CD4-positive, CD25-positive, alpha-beta regulatory T cell (primary cell): Measurements from ENCODE around the gene IL12RB2. TPM values are rescaled to one million over a fixed set of nuclear protein-coding genes. Genes with fewer than 3 reads are reported as not detected.

Source experiments
- ATAC-seq, 2 donors: fragments of 150-1000 bp; cut with Tn5 transposase; one replicate each; pipeline ENCODE4 v1.10.0; 2021; ENCODE audit warnings: low read depth in 2 of 2, moderate number of reproducible peaks in 2 of 2, moderate library complexity in 1 of 2
- DNase-seq, 3 donors: peaks; one replicate each; pipeline versions ENCODE4 v3.0.0 to v3.0.0-alpha.2; 2012 to 2022; ENCODE audit warnings: mixed read lengths in 1 of 3
- H3K27ac ChIP-seq: one replicate; pipeline ENCODE4 v1.7.0; 2013; ENCODE audit warnings: mild to moderate bottlenecking, low read length; ENCODE audit not compliant: insufficient read depth, poor library complexity, severe bottlenecking
- H3K27me3 ChIP-seq: one replicate; pipeline ENCODE4 v1.7.0; 2013; ENCODE audit warnings: low read length; ENCODE audit not compliant: control insufficient read depth, insufficient read depth
- H3K36me3 ChIP-seq: one replicate; pipeline ENCODE4 v1.7.0; 2013; ENCODE audit warnings: mild to moderate bottlenecking, low read length, moderate library complexity; ENCODE audit not compliant: control insufficient read depth, insufficient read depth
- H3K4me1 ChIP-seq: 2 replicates; pipeline ENCODE4 v1.7.0; 2013; ENCODE audit warnings: mild to moderate bottlenecking, low read length; ENCODE audit not compliant: insufficient read depth, control insufficient read depth, poor library complexity, severe bottlenecking
- H3K4me3 ChIP-seq: one replicate; pipeline ENCODE4 v1.7.0; 2013; ENCODE audit warnings: low read depth, mild to moderate bottlenecking, low read length, moderate library complexity
- H3K9me3 ChIP-seq, 2 experiments: 1 replicate in 1 of 2; 2 replicates in 1 of 2; pipeline ENCODE4 v1.7.0; 2013; ENCODE audit warnings: low read length in 2 of 2, mild to moderate bottlenecking in 1 of 2, moderate library complexity in 1 of 2; ENCODE audit not compliant: control insufficient read depth in 2 of 2
- H3K27ac Mint-ChIP-seq, 3 donors: one replicate each; pipeline ENCODE4 v1.8.0; 2020 to 2022; ENCODE audit warnings: mild to moderate bottlenecking in 3 of 3, mixed read lengths in 3 of 3, moderate library complexity in 2 of 3
- H3K27me3 Mint-ChIP-seq: one replicate; pipeline ENCODE4 v1.8.0; 2022; ENCODE audit warnings: mild to moderate bottlenecking, mixed read lengths
- H3K36me3 Mint-ChIP-seq: one replicate; pipeline ENCODE4 v1.8.0; 2020; ENCODE audit warnings: mixed read lengths
- H3K4me1 Mint-ChIP-seq, 4 donors: one replicate each; pipeline ENCODE4 v1.8.0; 2020 to 2022; ENCODE audit warnings: mixed read lengths in 4 of 4, mild to moderate bottlenecking in 1 of 4
- H3K4me3 Mint-ChIP-seq, 4 donors: one replicate each; pipeline ENCODE4 v1.8.0; 2020 to 2022; ENCODE audit warnings: mild to moderate bottlenecking in 4 of 4, mixed read lengths in 4 of 4, moderate library complexity in 3 of 4
- H3K9me3 Mint-ChIP-seq, 7 donors: one replicate each; pipeline ENCODE4 v1.8.0; 2020 to 2022; ENCODE audit warnings: mixed read lengths in 7 of 7, mild to moderate bottlenecking in 3 of 7, moderate library complexity in 2 of 7
- polyA plus RNA-seq, 4 donors: library from polyadenylated mRNA; unstranded; fragments of 300-500 nt; fragmentation: Illumina TruSeq; gene quantifications; one replicate each; pipeline ENCODE4 v1.2.3, GENCODE V29; 2021
- total RNA-seq: library from RNA; stranded (reverse); gene quantifications from one replicate; pipeline ENCODE4 v1.2.3, GENCODE V29; 2022

The IL12RB2 gene
- total and polyA plus RNA-seq, 5 donors from 2014 or later: 11.9 to 43.5 (median 18.1) TPM

DNA sequence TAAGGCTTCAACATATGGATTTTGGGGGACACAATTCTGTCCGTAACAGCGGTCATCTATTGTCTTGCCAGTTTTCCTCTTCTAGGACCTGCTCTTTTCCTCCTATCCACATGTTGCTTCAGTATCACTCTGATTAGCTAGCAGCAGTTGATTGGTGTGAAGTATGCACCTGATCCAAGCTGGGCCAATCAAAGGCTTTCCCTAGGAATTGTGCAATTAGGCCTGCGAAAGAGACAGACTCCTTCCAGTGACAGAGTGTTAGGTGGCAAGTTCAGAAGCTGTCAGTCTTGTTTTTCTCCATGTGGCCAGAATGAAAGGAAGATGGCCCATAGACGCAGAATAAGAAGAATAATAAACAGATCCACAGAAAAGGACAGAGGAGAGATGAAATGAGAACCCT is 34.1 kb upstream of the IL12RB2 start:
- Mint-ChIP-seq H3K27me3 (no peaks in the 10 kb centered on the region), H3K36me3 (peaks cover 7% of the 10 kb centered on the region), H3K27ac (peak overlapping the region in 1 of 3 donors; percentile 27), H3K4me3 (no peak overlapping the region), H3K9me3 (peaks cover 0 to 7% (median 0%) of the 10 kb centered on the region in 7 donors), H3K4me1 (peaks cover 0 to 9% (median 8%) of the 10 kb centered on the region in 4 donors)
- no peaks in the 10 kb centered on the region for H3K27me3 ChIP-seq
- H3K4me1 ChIP-seq: no peaks in the 10 kb centered on the region
- no peak overlapping the region for H3K4me3 ChIP-seq
- no peaks in the 10 kb centered on the region for H3K36me3 ChIP-seq
- ATAC-seq (no peak), DNase-seq (no peak)
- no peak overlapping the region for H3K27ac ChIP-seq
- no peaks in the 10 kb centered on the region for H3K9me3 ChIP-seq

DNA sequence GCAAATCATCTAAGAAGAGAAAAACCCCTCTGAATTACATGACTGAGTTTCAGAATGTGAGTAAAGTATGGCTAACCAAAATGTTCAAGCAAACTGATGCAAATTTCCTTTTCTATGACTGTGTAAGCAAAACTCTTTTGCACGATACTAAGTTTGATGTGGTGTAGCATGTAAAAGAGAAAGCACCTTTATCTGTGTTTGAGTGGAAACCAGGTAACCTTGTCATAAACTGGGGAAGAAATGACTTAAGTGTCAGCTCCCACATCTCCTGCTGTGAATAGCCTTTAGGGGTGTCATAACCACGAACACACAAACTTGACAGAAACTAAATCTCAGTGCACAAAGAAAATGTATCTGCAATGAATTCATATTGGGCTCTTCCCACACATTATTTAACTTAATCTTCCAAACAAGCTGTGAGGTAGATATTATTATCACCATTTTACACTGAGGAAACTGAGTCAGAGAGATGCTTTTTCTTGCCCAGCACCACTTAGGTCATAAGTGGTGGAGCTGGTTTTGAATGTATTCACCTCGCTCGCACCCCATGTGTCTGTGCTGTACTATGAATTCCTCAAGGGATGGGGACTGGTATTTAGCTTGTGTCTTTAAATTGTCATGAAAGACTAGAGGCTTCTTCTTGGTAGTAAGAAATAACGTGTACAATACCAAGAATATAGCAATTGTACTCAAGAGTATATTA is 32.9 kb upstream of the IL12RB2 start:
- Histone ChIP-seq H3K4me1 (no peaks in the 10 kb centered on the region), H3K36me3 (no peaks in the 10 kb centered on the region), H3K27me3 (no peaks in the 10 kb centered on the region), H3K27ac (no peak overlapping the region), H3K4me3 (no peak overlapping the region), H3K9me3 (no peaks in the 10 kb centered on the region)
- peak; percentile 52 to 53 for ATAC-seq
- peaks cover 0 to 9% (median 8%) of the 10 kb centered on the region in 4 donors for H3K4me1 Mint-ChIP-seq
- H3K27ac Mint-ChIP-seq: no peak overlapping the region
- DNase-seq: peak in 2 of 3 donors; percentile 4 to 66
- H3K4me3 Mint-ChIP-seq: no peak overlapping the region
- peaks cover 0 to 7% (median 0%) of the 10 kb centered on the region in 7 donors for H3K9me3 Mint-ChIP-seq
- H3K27me3 Mint-ChIP-seq: no peaks in the 10 kb centered on the region
- H3K36me3 Mint-ChIP-seq: peaks cover 7% of the 10 kb centered on the region

GRCh38 chr1:67280696-67281095 is 27.0 kb upstream of the IL12RB2 start:
- Mint-ChIP-seq H3K27me3 (no peaks in the 10 kb centered on the region), H3K4me3 (no peak overlapping the region)
- no peak for DNase-seq

GRCh38 chr1:67281244-67281643 is 26.4 kb upstream of the IL12RB2 start:
- Histone ChIP-seq H3K36me3 (no peaks in the 10 kb centered on the region), H3K27me3 (no peaks in the 10 kb centered on the region), H3K9me3 (no peaks in the 10 kb centered on the region), H3K27ac (no peak overlapping the region), H3K4me1 (no peaks in the 10 kb centered on the region), H3K4me3 (no peak overlapping the region)
- Mint-ChIP-seq H3K4me3 (no peak overlapping the region), H3K36me3 (no peaks in the 10 kb centered on the region), H3K4me1 (peaks cover 0 to 5% (median 2%) of the 10 kb centered on the region in 4 donors), H3K27me3 (no peaks in the 10 kb centered on the region), H3K27ac (no peak overlapping the region), H3K9me3 (peaks cover 0 to 1% (median 0%) of the 10 kb centered on the region in 7 donors)
- ATAC-seq (no peak), DNase-seq (no peak)

More at GRCh38 chr1:67280696-67281095, 27.0 kb upstream of the IL12RB2 start:
- Mint-ChIP-seq H3K27ac (no peak overlapping the region), H3K9me3 (peaks cover 0 to 5% (median 0%) of the 10 kb centered on the region in 7 donors), H3K4me1 (no peaks in the 10 kb centered on the region), H3K36me3 (no peaks in the 10 kb centered on the region)
- no peaks in the 10 kb centered on the region for H3K36me3 ChIP-seq
- H3K4me1 ChIP-seq: no peaks in the 10 kb centered on the region
- H3K27me3 ChIP-seq: no peaks in the 10 kb centered on the region
- H3K4me3 ChIP-seq: no peak overlapping the region
- no peak for ATAC-seq
- no peak overlapping the region for H3K27ac ChIP-seq
- no peaks in the 10 kb centered on the region for H3K9me3 ChIP-seq

GRCh38 chr1:67285780-67286488 is 21.7 kb upstream of the IL12RB2 start:
- Histone ChIP-seq H3K27ac (no peak overlapping the region), H3K36me3 (no peaks in the 10 kb centered on the region), H3K9me3 (no peaks in the 10 kb centered on the region), H3K27me3 (no peaks in the 10 kb centered on the region), H3K4me3 (no peak overlapping the region), H3K4me1 (no peaks in the 10 kb centered on the region)
- H3K4me3 Mint-ChIP-seq: no peak overlapping the region
- peaks cover 0 to 11% (median 7%) of the 10 kb centered on the region in 4 donors for H3K4me1 Mint-ChIP-seq
- DNase-seq (peak in 1 of 3 donors; percentile 49), ATAC-seq (peak; percentile 58 to 74)
- peaks cover 0 to 1% (median 0%) of the 10 kb centered on the region in 7 donors for H3K9me3 Mint-ChIP-seq
- H3K27ac Mint-ChIP-seq: no peak overlapping the region
- H3K36me3 Mint-ChIP-seq: no peaks in the 10 kb centered on the region
- H3K27me3 Mint-ChIP-seq: no peaks in the 10 kb centered on the region

- Histone ChIP-seq H3K4me1 (no peaks in the 10 kb centered on the region), H3K27ac (no peak overlapping the region), H3K36me3 (no peaks in the 10 kb centered on the region), H3K27me3 (no peaks in the 10 kb centered on the region), H3K4me3 (no peak overlapping the region), H3K9me3 (no peaks in the 10 kb centered on the region)
- Mint-ChIP-seq H3K27me3 (no peaks in the 10 kb centered on the region), H3K36me3 (no peaks in the 10 kb centered on the region), H3K4me3 (no peak overlapping the region), H3K9me3 (peaks cover 0 to 2% (median 0%) of the 10 kb centered on the region in 7 donors), H3K27ac (no peak overlapping the region), H3K4me1 (peaks cover 0 to 11% (median 7%) of the 10 kb centered on the region in 4 donors)
- DNase-seq (no peak), ATAC-seq (no peak)
These were observed 17.4 kb upstream of the IL12RB2 start for GRCh38 chr1:67290236-67290635.

GRCh38 chr1:67294836-67295617 is 12.6 kb upstream of the IL12RB2 start:
- Mint-ChIP-seq H3K4me3 (no peak overlapping the region), H3K9me3 (peaks cover 0 to 3% (median 0%) of the 10 kb centered on the region in 7 donors), H3K4me1 (peaks cover 0 to 3% (median 0%) of the 10 kb centered on the region in 4 donors), H3K27me3 (no peaks in the 10 kb centered on the region), H3K27ac (no peak overlapping the region), H3K36me3 (no peaks in the 10 kb centered on the region)
- Histone ChIP-seq H3K4me3 (no peak overlapping the region), H3K27ac (no peak overlapping the region), H3K9me3 (no peaks in the 10 kb centered on the region), H3K4me1 (no peaks in the 10 kb centered on the region), H3K36me3 (no peaks in the 10 kb centered on the region), H3K27me3 (no peaks in the 10 kb centered on the region)
- ATAC-seq (no peak), DNase-seq (peak in 1 of 3 donors; percentile 45)
